Measurements from ENCODE around the gene FAM193A. TPM values are rescaled to one million over a fixed set of nuclear protein-coding genes. Genes with fewer than 3 reads are reported as not detected.

Gene FAM193A
- total RNA-seq, 4 donors from 2014 or later = 17.1 to 51.2 (median 28.1) TPM

DNA sequence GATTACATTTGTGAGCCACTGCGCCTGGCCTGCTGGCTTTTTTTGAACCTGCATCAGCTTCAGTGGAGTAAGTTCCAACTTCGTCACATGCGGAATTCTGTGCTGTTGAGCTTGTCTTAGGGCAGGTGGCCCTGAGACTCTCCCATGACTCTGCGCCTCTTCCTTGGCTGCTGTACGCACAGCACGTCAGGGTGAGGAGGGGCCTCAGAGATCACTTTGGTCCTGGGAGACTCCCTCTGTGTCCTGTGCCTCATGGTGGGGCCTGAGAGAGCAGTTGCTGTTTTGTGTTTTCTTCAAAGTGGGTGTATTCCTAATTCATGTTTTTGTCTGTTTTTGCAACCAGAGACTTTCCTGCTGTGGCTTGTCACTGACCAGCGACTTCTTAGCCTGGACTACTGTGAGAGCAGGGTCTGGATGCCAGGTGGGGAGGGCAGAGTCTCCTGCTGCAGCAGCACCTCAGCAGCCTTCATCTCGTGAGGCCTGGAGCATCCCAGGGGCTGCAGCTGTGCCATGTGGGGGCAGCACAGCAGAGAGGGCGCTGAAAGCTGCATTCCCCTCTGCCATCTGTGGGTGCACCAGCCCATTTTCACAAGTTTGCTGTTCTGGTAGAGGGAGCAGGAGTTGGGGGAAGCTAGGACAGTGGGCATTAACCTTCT, 111.8 kb downstream of the FAM193A start:
- no peak for TF ChIP-seq CTCF (IDR thresholded peaks at IDR 0.05)
- no peak for TF ChIP-seq POLR2A (IDR thresholded peaks at IDR 0.05)
- no peaks in the 10 kb centered on the region for H3K9me3 ChIP-seq
- no peaks in the 10 kb centered on the region for H3K27me3 ChIP-seq
- no peaks in the 10 kb centered on the region for H3K36me3 ChIP-seq
- no peaks in the 10 kb centered on the region for H3K4me1 ChIP-seq
- intact Hi-C loops (cut with DNase I; ENCODE audit: low total_unique reads) = no loop called here
- no peak overlapping the region for H3K4me3 ChIP-seq
- no peak overlapping the region for H3K27ac ChIP-seq
- DNase-seq = no peak

- no peaks in the 10 kb centered on the region for H3K27me3 ChIP-seq
- H3K4me3 ChIP-seq = no peak overlapping the region
- H3K27ac ChIP-seq = no peak overlapping the region
- no peaks in the 10 kb centered on the region for H3K9me3 ChIP-seq
- H3K36me3 ChIP-seq = no peaks in the 10 kb centered on the region
- TF ChIP-seq POLR2A (IDR thresholded peaks at IDR 0.05) (no peak), CTCF (IDR thresholded peaks at IDR 0.05) (no peak)
- intact Hi-C loops (cut with DNase I; ENCODE audit: low total_unique reads) = no loop called here
- no peaks in the 10 kb centered on the region for H3K4me1 ChIP-seq
- no peak for DNase-seq
These were observed 113.2 kb downstream of the FAM193A start for GRCh38 chr4:2649604-2650114.

DNA sequence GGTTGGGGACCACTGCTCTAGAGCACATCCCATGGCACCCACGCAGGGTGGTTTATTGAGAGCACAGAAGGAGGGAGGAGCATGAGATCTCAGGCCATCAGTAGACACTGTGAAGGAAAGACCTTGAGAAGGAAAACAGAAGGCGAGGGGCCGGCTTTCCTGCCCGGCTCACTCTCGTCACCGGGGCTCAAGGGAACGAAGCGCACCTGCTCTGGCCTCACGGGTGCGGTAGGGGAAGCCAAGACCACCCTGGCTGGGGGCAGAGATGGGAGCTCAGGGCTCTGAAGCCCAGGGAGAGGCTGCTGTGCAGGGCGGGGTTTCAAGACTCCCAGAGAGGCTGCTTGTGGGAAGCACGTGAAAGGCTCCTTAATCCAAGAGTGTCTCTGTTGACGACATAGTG, 113.8 kb downstream of the FAM193A start:
- no peaks in the 10 kb centered on the region for H3K4me1 ChIP-seq
- H3K27ac ChIP-seq = no peak overlapping the region
- no peaks in the 10 kb centered on the region for H3K27me3 ChIP-seq
- DNase-seq = no peak
- intact Hi-C loops (cut with DNase I; ENCODE audit: low total_unique reads) = no loop called here
- no peak overlapping the region for H3K4me3 ChIP-seq
- H3K9me3 ChIP-seq = no peaks in the 10 kb centered on the region
- TF ChIP-seq CTCF (IDR thresholded peaks at IDR 0.05) (no peak), POLR2A (IDR thresholded peaks at IDR 0.05) (no peak)
- H3K36me3 ChIP-seq = no peaks in the 10 kb centered on the region

DNA sequence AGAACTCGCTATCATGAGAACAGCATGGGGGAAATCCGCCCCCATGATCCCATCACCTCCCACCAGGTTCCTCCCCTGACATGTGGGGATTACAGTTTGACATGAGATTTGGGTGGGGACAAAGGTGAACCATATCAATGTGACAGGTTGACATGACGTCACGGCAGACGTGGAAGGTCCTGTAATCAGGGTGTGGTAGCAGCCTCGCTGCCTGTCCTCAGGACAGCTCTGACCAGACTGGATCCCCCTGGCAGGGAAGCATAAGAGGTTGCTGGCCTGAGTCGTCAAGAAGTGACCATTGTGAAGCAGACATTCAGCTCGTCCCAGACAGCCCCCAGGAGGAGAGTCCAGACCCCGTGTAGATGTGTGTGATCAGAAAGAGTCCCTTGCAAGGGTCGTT, 115.1 kb downstream of the FAM193A start:
- H3K9me3 ChIP-seq = no peaks in the 10 kb centered on the region
- H3K4me3 ChIP-seq = no peak overlapping the region
- TF ChIP-seq POLR2A (IDR thresholded peaks at IDR 0.05) = no peak
- no peak for TF ChIP-seq CTCF (IDR thresholded peaks at IDR 0.05)
- intact Hi-C loops (cut with DNase I; ENCODE audit: low total_unique reads) = no loop called here
- no peak for DNase-seq
- no peak overlapping the region for H3K27ac ChIP-seq
- no peaks in the 10 kb centered on the region for H3K36me3 ChIP-seq
- no peaks in the 10 kb centered on the region for H3K27me3 ChIP-seq
- no peaks in the 10 kb centered on the region for H3K4me1 ChIP-seq

DNA sequence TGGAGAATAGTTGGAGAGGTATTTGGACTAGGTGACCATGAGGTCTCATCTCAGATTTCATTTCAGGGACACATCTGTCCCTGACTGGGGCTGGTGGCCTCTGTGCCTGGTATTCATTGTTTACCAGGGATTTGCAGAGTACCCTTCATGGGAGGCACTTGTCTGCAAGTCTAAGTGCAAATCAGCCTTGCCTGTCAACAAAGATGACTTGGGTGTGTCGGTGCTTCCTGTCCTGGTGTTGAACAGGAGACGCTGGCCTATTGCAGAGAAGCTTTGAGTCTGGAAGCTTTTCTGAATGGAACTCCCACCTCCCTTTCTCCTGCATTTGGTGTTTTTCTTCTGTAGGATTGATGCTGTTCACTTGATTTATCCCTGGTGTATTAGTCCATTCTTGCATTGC, 115.6 kb downstream of the FAM193A start:
- intact Hi-C loops (cut with DNase I; ENCODE audit: low total_unique reads) = no loop called here
- TF ChIP-seq POLR2A (IDR thresholded peaks at IDR 0.05) = no peak
- TF ChIP-seq CTCF (IDR thresholded peaks at IDR 0.05) = no peak
- H3K9me3 ChIP-seq = no peaks in the 10 kb centered on the region
- H3K27ac ChIP-seq = no peak overlapping the region
- no peaks in the 10 kb centered on the region for H3K27me3 ChIP-seq
- no peak overlapping the region for H3K4me3 ChIP-seq
- DNase-seq = no peak
- H3K36me3 ChIP-seq = no peaks in the 10 kb centered on the region
- no peaks in the 10 kb centered on the region for H3K4me1 ChIP-seq
